ENCODE measurements around the gene TNFRSF13B.

DNA sequence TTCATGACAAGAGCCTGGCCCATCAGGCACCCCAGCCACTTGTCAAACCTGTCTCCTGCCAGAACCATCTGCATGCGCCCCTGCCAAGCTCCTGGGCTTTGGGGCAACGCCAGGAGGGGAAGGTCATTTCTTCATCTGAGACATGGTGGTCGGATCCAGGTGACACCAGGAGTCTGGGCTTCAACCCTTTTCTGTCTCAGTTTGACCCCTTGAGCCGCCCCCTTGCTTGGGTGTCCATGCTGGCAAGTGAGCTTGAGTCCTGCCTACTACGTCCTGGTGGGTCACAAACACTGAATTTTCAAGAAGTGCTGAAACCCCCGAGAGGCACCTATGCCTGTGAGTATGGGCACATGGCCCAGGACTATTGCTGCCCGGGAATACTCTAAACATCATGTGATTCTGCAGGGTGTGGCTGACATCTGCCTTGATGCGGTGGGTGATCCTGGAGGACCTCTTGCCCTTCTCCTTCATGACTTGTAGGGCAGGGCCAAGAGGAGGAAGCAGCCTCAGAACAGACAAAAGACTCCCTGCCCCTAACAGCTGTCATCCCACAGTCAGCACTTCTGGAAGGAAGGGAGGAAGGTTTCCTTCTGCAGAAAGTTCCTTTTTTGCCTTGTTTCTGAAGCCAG is 43.4 kb downstream of the TNFRSF13B start:
- TF ChIP-seq, protein P1, sequence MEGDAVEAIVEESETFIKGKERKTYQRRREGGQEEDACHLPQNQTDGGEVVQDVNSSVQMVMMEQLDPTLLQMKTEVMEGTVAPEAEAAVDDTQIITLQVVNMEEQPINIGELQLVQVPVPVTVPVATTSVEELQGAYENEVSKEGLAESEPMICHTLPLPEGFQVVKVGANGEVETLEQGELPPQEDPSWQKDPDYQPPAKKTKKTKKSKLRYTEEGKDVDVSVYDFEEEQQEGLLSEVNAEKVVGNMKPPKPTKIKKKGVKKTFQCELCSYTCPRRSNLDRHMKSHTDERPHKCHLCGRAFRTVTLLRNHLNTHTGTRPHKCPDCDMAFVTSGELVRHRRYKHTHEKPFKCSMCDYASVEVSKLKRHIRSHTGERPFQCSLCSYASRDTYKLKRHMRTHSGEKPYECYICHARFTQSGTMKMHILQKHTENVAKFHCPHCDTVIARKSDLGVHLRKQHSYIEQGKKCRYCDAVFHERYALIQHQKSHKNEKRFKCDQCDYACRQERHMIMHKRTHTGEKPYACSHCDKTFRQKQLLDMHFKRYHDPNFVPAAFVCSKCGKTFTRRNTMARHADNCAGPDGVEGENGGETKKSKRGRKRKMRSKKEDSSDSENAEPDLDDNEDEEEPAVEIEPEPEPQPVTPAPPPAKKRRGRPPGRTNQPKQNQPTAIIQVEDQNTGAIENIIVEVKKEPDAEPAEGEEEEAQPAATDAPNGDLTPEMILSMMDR (IDR thresholded peaks at IDR 0.05) = no peak
- no peak for TF ChIP-seq POLR2A (IDR thresholded peaks at IDR 0.05)
